ENCODE measurements around the gene TRAPPC12. TPM values are rescaled to one million over a fixed set of nuclear protein-coding genes. Genes with fewer than 3 reads are reported as not detected.

TRAPPC12 gene
- total RNA-seq, 1 experiment from 2014 or later, result 86.0 TPM

DNA sequence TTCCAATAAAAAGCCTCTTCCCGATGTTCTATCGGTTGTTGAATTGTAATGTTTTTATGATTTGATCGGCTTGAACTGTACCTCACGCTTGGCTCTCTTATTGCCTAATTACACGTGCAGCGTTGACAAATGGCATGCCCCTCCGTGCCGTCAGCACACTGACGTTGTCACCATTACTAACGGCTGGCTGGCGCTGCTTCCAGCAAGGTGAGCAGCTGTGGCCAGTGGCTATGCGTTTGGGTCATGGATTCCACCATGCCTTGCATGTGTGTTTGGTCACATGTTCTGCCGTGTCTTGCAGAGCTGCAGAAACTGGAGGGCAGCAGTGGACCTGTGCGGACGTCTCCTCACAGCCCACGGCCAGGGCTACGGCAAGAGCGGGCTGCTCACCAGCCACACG lies 42.1 kb downstream of the TRAPPC12 start:
- no peak overlapping the region for H3K4me2 ChIP-seq (ENCODE audit: insufficient read depth, insufficient read length, low read length)
- no peak overlapping the region for H2AK5ac ChIP-seq (ENCODE audit: insufficient read length, low read length)
- no peak overlapping the region for H4K8ac ChIP-seq (replicated peaks; ENCODE audit: insufficient read length, low read depth, low read length)
- no peaks in the 10 kb centered on the region for H3K27me3 Mint-ChIP-seq (ENCODE audit: low read depth)
- TF ChIP-seq, protein P1, sequence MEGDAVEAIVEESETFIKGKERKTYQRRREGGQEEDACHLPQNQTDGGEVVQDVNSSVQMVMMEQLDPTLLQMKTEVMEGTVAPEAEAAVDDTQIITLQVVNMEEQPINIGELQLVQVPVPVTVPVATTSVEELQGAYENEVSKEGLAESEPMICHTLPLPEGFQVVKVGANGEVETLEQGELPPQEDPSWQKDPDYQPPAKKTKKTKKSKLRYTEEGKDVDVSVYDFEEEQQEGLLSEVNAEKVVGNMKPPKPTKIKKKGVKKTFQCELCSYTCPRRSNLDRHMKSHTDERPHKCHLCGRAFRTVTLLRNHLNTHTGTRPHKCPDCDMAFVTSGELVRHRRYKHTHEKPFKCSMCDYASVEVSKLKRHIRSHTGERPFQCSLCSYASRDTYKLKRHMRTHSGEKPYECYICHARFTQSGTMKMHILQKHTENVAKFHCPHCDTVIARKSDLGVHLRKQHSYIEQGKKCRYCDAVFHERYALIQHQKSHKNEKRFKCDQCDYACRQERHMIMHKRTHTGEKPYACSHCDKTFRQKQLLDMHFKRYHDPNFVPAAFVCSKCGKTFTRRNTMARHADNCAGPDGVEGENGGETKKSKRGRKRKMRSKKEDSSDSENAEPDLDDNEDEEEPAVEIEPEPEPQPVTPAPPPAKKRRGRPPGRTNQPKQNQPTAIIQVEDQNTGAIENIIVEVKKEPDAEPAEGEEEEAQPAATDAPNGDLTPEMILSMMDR (conservative IDR thresholded peaks at IDR 0.05), result no peak
- H4K20me1 ChIP-seq (ENCODE audit: control insufficient read depth, insufficient read depth, insufficient read length), result no peaks in the 10 kb centered on the region
- H2BK5ac ChIP-seq (ENCODE audit: insufficient read length, low read length), result no peak overlapping the region
- H2BK120ac ChIP-seq (ENCODE audit: low read depth, low read length, poor library complexity, severe bottlenecking), result no peak overlapping the region
- H4K91ac ChIP-seq (ENCODE audit: insufficient read length, low read depth, low read length), result no peak overlapping the region
- H4K5ac ChIP-seq (ENCODE audit: insufficient read length, low read depth, low read length), result no peak overlapping the region
- no peaks in the 10 kb centered on the region for H3K4me1 ChIP-seq (ENCODE audit: insufficient read depth, low read length)
- no peak overlapping the region for H3K56ac ChIP-seq (ENCODE audit: insufficient read length, low read depth, low read length)
- no peak overlapping the region for H2BK20ac ChIP-seq (ENCODE audit: low read depth, low read length, poor library complexity, severe bottlenecking)
- no peaks in the 10 kb centered on the region for H3K23me2 ChIP-seq (ENCODE audit: insufficient read length, low read depth, low read length, poor library complexity, severe bottlenecking)
- H2BK12ac ChIP-seq (ENCODE audit: insufficient read length, low read depth, low read length), result no peak overlapping the region
- H3K23ac ChIP-seq (ENCODE audit: insufficient read length, low read depth, low read length), result no peak overlapping the region
- no peak overlapping the region for H3K4ac ChIP-seq (ENCODE audit: low read depth, low read length)
- WGBS (ENCODE audit: extremely low coverage, insufficient read length, low lambda C conversion rate), result no CpG with 5 or more reads among the region's 19 CpGs
- H3K36me3 Mint-ChIP-seq (ENCODE audit: insufficient read depth in 1 of 3, low read depth in 3 of 3), result peaks cover 14 to 32% (median 24%) of the 10 kb centered on the region in 3 experiments; a peak in 6 of 7 replicates
- no peaks in the 10 kb centered on the region for H3K27me3 ChIP-seq (ENCODE audit: insufficient read depth, low read length)
- H3T11ph ChIP-seq (ENCODE audit: low read length), result no peak overlapping the region
- no peak overlapping the region for H3K18ac ChIP-seq (ENCODE audit: insufficient read length, low read depth, low read length)
- H3K27ac Mint-ChIP-seq, result no peak overlapping the region
- H2AFZ ChIP-seq (ENCODE audit: low read length), result no peak overlapping the region
- DNase-seq, result no peak
- no peaks in the 10 kb centered on the region for H3K79me1 ChIP-seq (ENCODE audit: insufficient read depth, low read depth, low read length, poor library complexity, severe bottlenecking)
- no peaks in the 10 kb centered on the region for H3K9me3 ChIP-seq (ENCODE audit: control insufficient read depth, low read depth, low read length)
- H3K4me1 Mint-ChIP-seq, result peaks cover 0 to 4% of the 10 kb centered on the region in 2 experiments; a peak in 2 of 4 replicates
- H2BK15ac ChIP-seq (ENCODE audit: low read depth, low read length), result no peak overlapping the region
- H3K4me3 Mint-ChIP-seq, result no peak overlapping the region
- no peaks in the 10 kb centered on the region for H3K9me3 Mint-ChIP-seq
- H3K9ac ChIP-seq (ENCODE audit: extremely low read depth, insufficient read length, low read length), result no peak overlapping the region
- no peak overlapping the region for H3K27ac ChIP-seq (ENCODE audit: insufficient read length, low read depth, low read length)
- H3K14ac ChIP-seq (ENCODE audit: insufficient read depth, low read length), result no peak overlapping the region
- H3K79me2 ChIP-seq (ENCODE audit: insufficient read depth, low read length), result no peaks in the 10 kb centered on the region

Measured in H9 (cell line).